DOHH2 (cell line): ENCODE results near the gene CYTH1.

Experiments
- CTCF ChIP-seq: fragments of 200-600 bp; sonication (generic); IDR thresholded peaks from one replicate; pipeline ENCODE4 v1.5.1; 2014; ENCODE audit warnings: antibody characterized with exemption, mild to moderate bottlenecking, low read depth, low read length; ENCODE audit not compliant: poor library complexity, severe bottlenecking
- EZH2phosphoT487 ChIP-seq: fragments of 200-600 bp; sonication (generic); IDR thresholded peaks from 2 replicates; pipeline ENCODE4 v1.6.1; 2017; ENCODE audit warnings: borderline replicate concordance, mild to moderate bottlenecking, antibody characterized with exemption, low read length, moderate library complexity, mixed read lengths

- TF ChIP-seq CTCF (no peak), EZH2phosphoT487 (no peak)
Measured at GRCh38 chr17:78808163-78808562, 26.1 kb upstream of the CYTH1 start.
